Uterus (tissue), 2 donors: ENCODE measurements around the gene DDC.

Experiments
- CTCF ChIP-seq, 4 experiments: fragments of 200-600 bp in 2 of 4; fragments of 450-650 bp in 2 of 4; sonication (generic) in 2 of 4; IDR thresholded peaks; one replicate each; pipeline ENCODE4 v1.5.1; 2016 to 2019; ENCODE audit warnings: antibody characterized with exemption in 4 of 4, mild to moderate bottlenecking in 2 of 4, moderate library complexity in 1 of 4
- POLR2A ChIP-seq, 2 donors: fragments of 450-650 bp; IDR thresholded peaks; one replicate each; pipeline ENCODE4 v1.6.1; 2016; ENCODE audit warnings: antibody characterized with exemption in 2 of 2, mild to moderate bottlenecking in 1 of 2, moderate library complexity in 1 of 2

- TF ChIP-seq CTCF (IDR thresholded peaks at IDR 0.05) (no peak), POLR2A (IDR thresholded peaks at IDR 0.05) (no peak)
Observed at GRCh38 chr7:50610521-50611277, 45.5 kb upstream of the DDC start.
